ENCODE data around the gene ANTXR1. TPM values are rescaled to one million over a fixed set of nuclear protein-coding genes. Genes with fewer than 3 reads are reported as not detected.

ANTXR1 gene
- total RNA-seq, 1 donor from 2014 or later = 73.4 TPM

GRCh38 chr2:69195706-69196105 lies 182.7 kb downstream of the ANTXR1 start:
- H3K27ac Mint-ChIP-seq = no peak overlapping the region
- H3K4me3 Mint-ChIP-seq (ENCODE audit: low read depth) = no peak overlapping the region
- H3K36me3 Mint-ChIP-seq (ENCODE audit: insufficient read depth) = peaks cover 18% of the 10 kb centered on the region
- no peaks in the 10 kb centered on the region for H3K27me3 Mint-ChIP-seq
- no peak for DNase-seq (ENCODE audit: low spot score, unreplicated experiment)
- no peaks in the 10 kb centered on the region for H3K9me3 Mint-ChIP-seq (ENCODE audit: low read depth)
- no peaks in the 10 kb centered on the region for H3K4me1 Mint-ChIP-seq (ENCODE audit: low read depth)
- no peak for TF ChIP-seq CTCF (IDR thresholded peaks at IDR 0.05; ENCODE audit: unreplicated experiment)

GRCh38 chr2:69196327-69197117 lies 183.5 kb downstream of the ANTXR1 start:
- Mint-ChIP-seq H3K4me3 (ENCODE audit: low read depth) (no peak overlapping the region), H3K27me3 (no peaks in the 10 kb centered on the region), H3K27ac (peak overlapping the region; percentile 70), H3K9me3 (ENCODE audit: low read depth) (no peaks in the 10 kb centered on the region), H3K4me1 (ENCODE audit: low read depth) (no peaks in the 10 kb centered on the region), H3K36me3 (ENCODE audit: insufficient read depth) (peaks cover 18% of the 10 kb centered on the region)
- DNase-seq (ENCODE audit: low spot score, unreplicated experiment) = no peak
- no peak for TF ChIP-seq CTCF (IDR thresholded peaks at IDR 0.05; ENCODE audit: unreplicated experiment)

- Mint-ChIP-seq H3K4me1 (ENCODE audit: low read depth) (no peaks in the 10 kb centered on the region), H3K9me3 (ENCODE audit: low read depth) (no peaks in the 10 kb centered on the region), H3K4me3 (ENCODE audit: low read depth) (no peak overlapping the region), H3K36me3 (ENCODE audit: insufficient read depth) (peaks cover 11% of the 10 kb centered on the region), H3K27me3 (no peaks in the 10 kb centered on the region), H3K27ac (no peak overlapping the region)
- TF ChIP-seq CTCF (IDR thresholded peaks at IDR 0.05; ENCODE audit: unreplicated experiment) = no peak
- no peak for DNase-seq (ENCODE audit: low spot score, unreplicated experiment)
Measured at GRCh38 chr2:69200107-69200520, 187.1 kb downstream of the ANTXR1 start.

GRCh38 chr2:69201259-69201658 lies 188.3 kb downstream of the ANTXR1 start:
- no peak for TF ChIP-seq CTCF (IDR thresholded peaks at IDR 0.05; ENCODE audit: unreplicated experiment)
- peaks cover 11% of the 10 kb centered on the region for H3K36me3 Mint-ChIP-seq (ENCODE audit: insufficient read depth)
- no peaks in the 10 kb centered on the region for H3K4me1 Mint-ChIP-seq (ENCODE audit: low read depth)
- H3K4me3 Mint-ChIP-seq (ENCODE audit: low read depth) = no peak overlapping the region
- H3K9me3 Mint-ChIP-seq (ENCODE audit: low read depth) = no peaks in the 10 kb centered on the region
- no peaks in the 10 kb centered on the region for H3K27me3 Mint-ChIP-seq
- H3K27ac Mint-ChIP-seq = no peak overlapping the region
- DNase-seq (ENCODE audit: low spot score, unreplicated experiment) = no peak

GRCh38 chr2:69202327-69202726 lies 189.3 kb downstream of the ANTXR1 start:
- no peak for TF ChIP-seq CTCF (IDR thresholded peaks at IDR 0.05; ENCODE audit: unreplicated experiment)
- H3K9me3 Mint-ChIP-seq (ENCODE audit: low read depth) = peaks cover 3% of the 10 kb centered on the region
- no peaks in the 10 kb centered on the region for H3K27me3 Mint-ChIP-seq
- no peak for DNase-seq (ENCODE audit: low spot score, unreplicated experiment)
- H3K27ac Mint-ChIP-seq = no peak overlapping the region
- H3K36me3 Mint-ChIP-seq (ENCODE audit: insufficient read depth) = peaks cover 12% of the 10 kb centered on the region
- H3K4me1 Mint-ChIP-seq (ENCODE audit: low read depth) = no peaks in the 10 kb centered on the region
- no peak overlapping the region for H3K4me3 Mint-ChIP-seq (ENCODE audit: low read depth)

Measured in progenitor cell of endocrine pancreas (in vitro differentiated cells).